ENCODE measurements around the gene ZNF507.

The ZNF507 gene

GRCh38 chr19:32336259-32337083, 8.9 kb upstream of the ZNF507 start:
- DNase-seq: no peak
- H3K4me2 ChIP-seq (ENCODE audit: insufficient read depth, low read length): no peak overlapping the region
- H2AFZ ChIP-seq (ENCODE audit: low read depth, low read length): no peak overlapping the region; the same call in 1 of the 2 replicates
- no peaks in the 10 kb centered on the region for H4K20me1 ChIP-seq (ENCODE audit: insufficient read depth, low read length)
- no peaks in the 10 kb centered on the region for H3K36me3 ChIP-seq (ENCODE audit: insufficient read depth, low read length)
- H3K4me3 ChIP-seq (ENCODE audit: low read depth in 1 of 2, low read length in 2 of 2): no peak overlapping the region
- H3K9ac ChIP-seq (ENCODE audit: low read depth, low read length): no peak overlapping the region
- H3K79me2 ChIP-seq (ENCODE audit: insufficient read depth, low read length): no peaks in the 10 kb centered on the region
- H3K27ac ChIP-seq (ENCODE audit: low read length): no peak overlapping the region
- no peaks in the 10 kb centered on the region for H3K9me3 ChIP-seq (ENCODE audit: insufficient read depth, low read length, severe bottlenecking)
- TF ChIP-seq CTCF (IDR thresholded peaks at IDR 0.05; ENCODE audit: borderline replicate concordance, extremely low read depth, low read length, poor library complexity, severe bottlenecking) (no peak), EZH2 (IDR thresholded peaks at IDR 0.05; ENCODE audit: borderline replicate concordance, low read depth, low read length, severe bottlenecking) (no peak)
- H3K27me3 ChIP-seq (ENCODE audit: insufficient read depth, low read length, poor library complexity): peaks cover 5% of the 10 kb centered on the region
- no peaks in the 10 kb centered on the region for H3K4me1 ChIP-seq (ENCODE audit: insufficient read depth, low read length)
- ATAC-seq (ENCODE audit: insufficient read depth, low read depth): no peak

- DNase-seq (no peak), ATAC-seq (ENCODE audit: insufficient read depth, low read depth) (no peak)
- no peaks in the 10 kb centered on the region for H3K9me3 ChIP-seq (ENCODE audit: insufficient read depth, low read length, severe bottlenecking)
- no peaks in the 10 kb centered on the region for H3K4me1 ChIP-seq (ENCODE audit: insufficient read depth, low read length)
- H4K20me1 ChIP-seq (ENCODE audit: insufficient read depth, low read length): no peaks in the 10 kb centered on the region
- H3K36me3 ChIP-seq (ENCODE audit: insufficient read depth, low read length): no peaks in the 10 kb centered on the region
- no peaks in the 10 kb centered on the region for H3K79me2 ChIP-seq (ENCODE audit: insufficient read depth, low read length)
- H3K4me3 ChIP-seq (ENCODE audit: low read depth in 1 of 2, low read length in 2 of 2): no peak overlapping the region
- TF ChIP-seq CTCF (IDR thresholded peaks at IDR 0.05; ENCODE audit: borderline replicate concordance, extremely low read depth, low read length, poor library complexity, severe bottlenecking) (no peak), EZH2 (IDR thresholded peaks at IDR 0.05; ENCODE audit: borderline replicate concordance, low read depth, low read length, severe bottlenecking) (no peak)
- H3K9ac ChIP-seq (ENCODE audit: low read depth, low read length): no peak overlapping the region
- H2AFZ ChIP-seq (ENCODE audit: low read depth, low read length): no peak overlapping the region
- no peaks in the 10 kb centered on the region for H3K27me3 ChIP-seq (ENCODE audit: insufficient read depth, low read length, poor library complexity)
- no peak overlapping the region for H3K4me2 ChIP-seq (ENCODE audit: insufficient read depth, low read length)
- no peak overlapping the region for H3K27ac ChIP-seq (ENCODE audit: low read length)
Measured at GRCh38 chr19:32337084-32337808, 8.2 kb upstream of the ZNF507 start.

GRCh38 chr19:32339423-32339822, 6.0 kb upstream of the ZNF507 start:
- Histone ChIP-seq H3K27ac (ENCODE audit: low read length) (no peak overlapping the region), H3K4me3 (ENCODE audit: low read depth in 1 of 2, low read length in 2 of 2) (no peak overlapping the region), H3K27me3 (ENCODE audit: insufficient read depth, low read length, poor library complexity) (no peaks in the 10 kb centered on the region), H3K4me1 (ENCODE audit: insufficient read depth, low read length) (no peaks in the 10 kb centered on the region), H3K9ac (ENCODE audit: low read depth, low read length) (no peak overlapping the region), H3K36me3 (ENCODE audit: insufficient read depth, low read length) (no peaks in the 10 kb centered on the region), H4K20me1 (ENCODE audit: insufficient read depth, low read length) (no peaks in the 10 kb centered on the region), H2AFZ (ENCODE audit: low read depth, low read length) (no peak overlapping the region), H3K9me3 (ENCODE audit: insufficient read depth, low read length, severe bottlenecking) (no peaks in the 10 kb centered on the region), H3K4me2 (ENCODE audit: insufficient read depth, low read length) (no peak overlapping the region), H3K79me2 (ENCODE audit: insufficient read depth, low read length) (no peaks in the 10 kb centered on the region)
- no peak for DNase-seq
- no peak for ATAC-seq (ENCODE audit: insufficient read depth, low read depth)
- TF ChIP-seq EZH2 (IDR thresholded peaks at IDR 0.05; ENCODE audit: borderline replicate concordance, low read depth, low read length, severe bottlenecking) (no peak), CTCF (IDR thresholded peaks at IDR 0.05; ENCODE audit: borderline replicate concordance, extremely low read depth, low read length, poor library complexity, severe bottlenecking) (no peak)

Data from DND-41 (cell line).